ENCODE data around the gene FAM83D. TPM values are rescaled to one million over a fixed set of nuclear protein-coding genes. Genes with fewer than 3 reads are reported as not detected.

The FAM83D gene
- total and polyA plus RNA-seq, 2 of the 4 experiments (the other 2 are of a cell fraction): 20.4 to 26.4 TPM

GRCh38 chr20:38894091-38894847 is 31.9 kb upstream of the FAM83D start:
- no peak overlapping the region for H3K23ac ChIP-seq (ENCODE audit: low read depth, low read length)
- no peak overlapping the region for H3K14ac ChIP-seq (replicated peaks; ENCODE audit: low read depth, low read length)
- no peak overlapping the region for H3K4me3 ChIP-seq (ENCODE audit: insufficient read depth, low read depth, low read length)
- H2AK9ac ChIP-seq (replicated peaks; ENCODE audit: low read depth, low read length, poor library complexity): no peak overlapping the region
- whole genome bisulfite sequencing, 2 experiments (ENCODE audit: extremely low coverage in 2 of 2, insufficient read length in 1 of 2): 7% methylated on average over 2 of the region's 30 CpGs; no CpG with 5 or more reads in 1 of the 2 experiments
- H2BK5ac ChIP-seq (ENCODE audit: low read depth, low read length, poor library complexity, severe bottlenecking): no peak overlapping the region
- H3K36me3 ChIP-seq (ENCODE audit: control insufficient read depth, insufficient read depth, low read length): no peaks in the 10 kb centered on the region
- no peak overlapping the region for H2BK15ac ChIP-seq (ENCODE audit: low read depth, low read length)
- no peak overlapping the region for H2AK5ac ChIP-seq (ENCODE audit: low read depth, low read length)
- no peak overlapping the region for H3K27ac ChIP-seq (ENCODE audit: insufficient read depth, low read length)
- dilution Hi-C loops (cut with HindIII; ENCODE audit: low sequenced_read_pairs, unreplicated experiment): no loop called here
- no peak overlapping the region for H3K56ac ChIP-seq (ENCODE audit: extremely low read depth, insufficient read depth, low read length)
- in situ Hi-C loops (cut with MboI; ENCODE audit: low sequenced_read_pairs): loop anchor here (10.0 kb wide), 1 partner anchor 249 kb away; no protein-coding TSS in a partner anchor
- POLR2A ChIA-PET (ENCODE audit: unreplicated experiment): no interaction called here
- H3K9me3 ChIP-seq (ENCODE audit: control insufficient read depth, insufficient read depth, low read length): no peaks in the 10 kb centered on the region
- H3K27me3 ChIP-seq (ENCODE audit: control insufficient read depth, insufficient read depth, low read length): peaks cover 29% of the 10 kb centered on the region
- DNase-seq (no peak), ATAC-seq (ENCODE audit: low read depth) (peak; percentile 46)
- no peak overlapping the region for H3K4ac ChIP-seq (ENCODE audit: low read depth, low read length)
- no TSS peak for BruUV-seq (replicated peaks)
- H3K9ac ChIP-seq (ENCODE audit: low read depth, low read length): no peak overlapping the region
- H3K4me2 ChIP-seq (ENCODE audit: low read depth, low read length): no peak overlapping the region
- H2AFZ ChIP-seq (replicated peaks; ENCODE audit: low read length, poor library complexity): peak overlapping the region; percentile 33
- no peak overlapping the region for H3K18ac ChIP-seq (ENCODE audit: low read depth, low read length)
- CTCF ChIA-PET: no interaction called here
- no peak overlapping the region for H2BK20ac ChIP-seq (ENCODE audit: low read depth, low read length)
- intact Hi-C loops (cut with micrococcal nuclease): loop anchor here (1.0 kb wide), 1 partner anchor 248 kb away; no protein-coding TSS in a partner anchor
- H4K20me1 ChIP-seq (ENCODE audit: insufficient read depth, low read length): no peaks in the 10 kb centered on the region
- H3K79me1 ChIP-seq (ENCODE audit: low read depth in 1 of 2, low read length in 2 of 2): no peaks in the 10 kb centered on the region
- no peak for TF ChIP-seq MAZ (IDR thresholded peaks at IDR 0.05; ENCODE audit: borderline replicate concordance, low read depth, low read length)
- TF ChIP-seq USF2 (IDR thresholded peaks at IDR 0.05; ENCODE audit: low read depth, low read length): no peak
- no peak for TF ChIP-seq BHLHE40 (IDR thresholded peaks at IDR 0.05; ENCODE audit: low read depth, low read length)
- no peak for TF ChIP-seq CEBPB (IDR thresholded peaks at IDR 0.05; ENCODE audit: low read depth, low read length)
- TF ChIP-seq SMC3 (IDR thresholded peaks at IDR 0.05; ENCODE audit: low read depth, low read length): no peak
- no peak for TF ChIP-seq RAD21 (IDR thresholded peaks at IDR 0.05; ENCODE audit: low read length)
- no peak for TF ChIP-seq MXI1 (IDR thresholded peaks at IDR 0.05; ENCODE audit: borderline replicate concordance, low read depth, low read length)
- TF ChIP-seq NFE2L2 (IDR thresholded peaks at IDR 0.05; ENCODE audit: low read depth, low read length): no peak
- TF ChIP-seq POLR2A (IDR thresholded peaks at IDR 0.05; ENCODE audit: low read depth, low read length): no peak
- no peak for TF ChIP-seq MAFK (IDR thresholded peaks at IDR 0.05; ENCODE audit: low read depth, low read length)
- no peak for TF ChIP-seq ELK1 (IDR thresholded peaks at IDR 0.05; ENCODE audit: borderline replicate concordance, low read depth, low read length)
- TF ChIP-seq CHD1 (IDR thresholded peaks at IDR 0.05; ENCODE audit: low read depth, low read length): no peak
- no peak overlapping the region for H4K8ac ChIP-seq (ENCODE audit: low read depth in 2 of 2, low read length in 2 of 2)
- H3K4me1 ChIP-seq (ENCODE audit: control insufficient read depth, insufficient read depth, low read length): no peaks in the 10 kb centered on the region
- no peak overlapping the region for H4K5ac ChIP-seq (ENCODE audit: low read depth, low read length)
- no peaks in the 10 kb centered on the region for H3K9me1 ChIP-seq (ENCODE audit: insufficient read depth, low read length)
- no peak overlapping the region for H2BK120ac ChIP-seq (ENCODE audit: low read depth, low read length)
- no peak overlapping the region for H4K91ac ChIP-seq (ENCODE audit: insufficient read depth, low read depth, low read length)

All from IMR-90 (cell line).